SU-DHL-6 (cell line): ENCODE measurements around the gene TRPM8.

Experiments
- H2AFZ ChIP-seq: fragments of 200-600 bp; sonication (generic); 2 replicates; pipeline ENCODE4 v1.6.1; 2014; ENCODE audit warnings: low read depth, mild to moderate bottlenecking, moderate library complexity, mixed read lengths, antibody characterized with exemption, low read length; ENCODE audit not compliant: severe bottlenecking
- H3F3A ChIP-seq: fragments of 200-600 bp; shearing (Covaris generic); 2 replicates; pipeline ENCODE4 v1.6.0; 2016; ENCODE audit warnings: antibody characterized with exemption, mild to moderate bottlenecking; ENCODE audit not compliant: insufficient read depth
- H3K27ac ChIP-seq: fragments of 200-600 bp; sonication (generic); 2 replicates; pipeline ENCODE4 v1.5.1; 2016; ENCODE audit warnings: low read depth, mild to moderate bottlenecking, low read length, moderate library complexity, mixed read lengths
- H3K27me3 ChIP-seq: fragments of 200-600 bp; sonication (generic), shearing (Covaris generic); 2 replicates; pipeline ENCODE4 v1.6.0; 2014; ENCODE audit warnings: mild to moderate bottlenecking, low read length
- H3K36me3 ChIP-seq: fragments of 200-600 bp; sonication (generic); 2 replicates; pipeline ENCODE4 v1.6.1; 2014; ENCODE audit warnings: mild to moderate bottlenecking, low read length, mixed read lengths
- H3K4me2 ChIP-seq: fragments of 300-600, 200-600 bp; shearing (Covaris generic), sonication (generic); 2 replicates; pipeline ENCODE4 v1.6.0; 2014; ENCODE audit warnings: low read length, low read depth, mild to moderate bottlenecking; ENCODE audit not compliant: poor library complexity, severe bottlenecking
- H3K4me3 ChIP-seq: fragments of 200-600 bp; sonication (generic); 2 replicates; pipeline ENCODE4 v1.5.1; 2014; ENCODE audit warnings: antibody characterized with exemption, low read length, mild to moderate bottlenecking, mixed read lengths; ENCODE audit not compliant: insufficient read depth, poor library complexity, severe bottlenecking
- H3K79me2 ChIP-seq: fragments of 200-600 bp; sonication (generic); 2 replicates; pipeline ENCODE4 v1.6.1; 2014; ENCODE audit warnings: mild to moderate bottlenecking, low read length, moderate library complexity; ENCODE audit not compliant: insufficient read depth
- H3K9ac ChIP-seq: fragments of 200-600 bp; sonication (generic); 2 replicates; pipeline ENCODE4 v1.7.0; 2014; ENCODE audit warnings: mild to moderate bottlenecking, low read length
- H3K9me2 ChIP-seq: fragments of 200-600 bp; sonication (generic); replicated peaks from 2 replicates; pipeline ENCODE4 v1.6.1; 2014; ENCODE audit warnings: low read length; ENCODE audit not compliant: insufficient read depth
- H3K9me3 ChIP-seq: fragments of 200-600 bp; sonication (generic); 2 replicates; pipeline ENCODE4 v1.6.1; 2014; ENCODE audit warnings: low read length, mixed read lengths; ENCODE audit not compliant: insufficient read depth
- H4K20me1 ChIP-seq: fragments of 200-600 bp; sonication (generic); 2 replicates; pipeline ENCODE4 v1.6.1; 2014; ENCODE audit warnings: low read depth, mild to moderate bottlenecking, antibody characterized with exemption, low read length, moderate library complexity, mixed read lengths
- EZH2phosphoT487 ChIP-seq: fragments of 200-600 bp; sonication (generic), shearing (Covaris generic); conservative IDR thresholded peaks from 2 replicates; pipeline ENCODE4 v1.6.1; 2018; ENCODE audit warnings: mild to moderate bottlenecking, antibody characterized with exemption, low read length, moderate library complexity, mixed read lengths
- TF ChIP-seq, protein P1 (sequence below): fragments of 200-600 bp; sonication (generic); IDR thresholded peaks from one replicate; pipeline ENCODE4 v1.5.1; 2017; ENCODE audit warnings: antibody characterized with exemption, mild to moderate bottlenecking, low read length, moderate library complexity; ENCODE audit not compliant: insufficient read depth, poor library complexity, severe bottlenecking

Gene TRPM8

DNA sequence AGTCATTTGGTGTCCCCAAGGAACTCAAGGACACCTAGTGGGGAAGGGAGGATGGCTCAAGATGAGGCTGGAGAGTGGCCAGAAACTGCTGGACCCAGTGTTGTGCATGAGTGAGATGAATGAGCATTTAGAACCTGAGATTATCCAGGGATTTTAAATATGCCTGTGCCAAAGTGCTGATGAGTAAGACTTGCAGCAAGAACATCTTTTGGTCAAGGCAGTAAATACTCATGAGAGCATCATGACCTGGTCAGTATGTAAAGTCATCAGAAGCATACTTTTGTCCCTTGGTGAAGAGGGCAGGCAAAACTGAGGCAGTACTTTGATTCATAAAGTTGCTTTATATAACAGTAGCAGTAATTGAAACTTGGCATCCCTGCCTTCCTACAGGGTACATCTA lies 130.2 kb downstream of the TRPM8 start:
- no peak overlapping the region for H3K4me2 ChIP-seq
- no peaks in the 10 kb centered on the region for H3K9me2 ChIP-seq
- H3K9ac ChIP-seq: no peak overlapping the region
- H2AFZ ChIP-seq: no peak overlapping the region
- TF ChIP-seq EZH2phosphoT487: no peak
- TF ChIP-seq, protein P1, sequence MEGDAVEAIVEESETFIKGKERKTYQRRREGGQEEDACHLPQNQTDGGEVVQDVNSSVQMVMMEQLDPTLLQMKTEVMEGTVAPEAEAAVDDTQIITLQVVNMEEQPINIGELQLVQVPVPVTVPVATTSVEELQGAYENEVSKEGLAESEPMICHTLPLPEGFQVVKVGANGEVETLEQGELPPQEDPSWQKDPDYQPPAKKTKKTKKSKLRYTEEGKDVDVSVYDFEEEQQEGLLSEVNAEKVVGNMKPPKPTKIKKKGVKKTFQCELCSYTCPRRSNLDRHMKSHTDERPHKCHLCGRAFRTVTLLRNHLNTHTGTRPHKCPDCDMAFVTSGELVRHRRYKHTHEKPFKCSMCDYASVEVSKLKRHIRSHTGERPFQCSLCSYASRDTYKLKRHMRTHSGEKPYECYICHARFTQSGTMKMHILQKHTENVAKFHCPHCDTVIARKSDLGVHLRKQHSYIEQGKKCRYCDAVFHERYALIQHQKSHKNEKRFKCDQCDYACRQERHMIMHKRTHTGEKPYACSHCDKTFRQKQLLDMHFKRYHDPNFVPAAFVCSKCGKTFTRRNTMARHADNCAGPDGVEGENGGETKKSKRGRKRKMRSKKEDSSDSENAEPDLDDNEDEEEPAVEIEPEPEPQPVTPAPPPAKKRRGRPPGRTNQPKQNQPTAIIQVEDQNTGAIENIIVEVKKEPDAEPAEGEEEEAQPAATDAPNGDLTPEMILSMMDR: no peak
- no peak overlapping the region for H3K27ac ChIP-seq
- no peaks in the 10 kb centered on the region for H3F3A ChIP-seq
- H3K36me3 ChIP-seq: no peaks in the 10 kb centered on the region
- H3K27me3 ChIP-seq: no peaks in the 10 kb centered on the region
- no peaks in the 10 kb centered on the region for H3K9me3 ChIP-seq
- H3K79me2 ChIP-seq: no peaks in the 10 kb centered on the region
- no peaks in the 10 kb centered on the region for H4K20me1 ChIP-seq
- H3K4me3 ChIP-seq: no peak overlapping the region

DNA sequence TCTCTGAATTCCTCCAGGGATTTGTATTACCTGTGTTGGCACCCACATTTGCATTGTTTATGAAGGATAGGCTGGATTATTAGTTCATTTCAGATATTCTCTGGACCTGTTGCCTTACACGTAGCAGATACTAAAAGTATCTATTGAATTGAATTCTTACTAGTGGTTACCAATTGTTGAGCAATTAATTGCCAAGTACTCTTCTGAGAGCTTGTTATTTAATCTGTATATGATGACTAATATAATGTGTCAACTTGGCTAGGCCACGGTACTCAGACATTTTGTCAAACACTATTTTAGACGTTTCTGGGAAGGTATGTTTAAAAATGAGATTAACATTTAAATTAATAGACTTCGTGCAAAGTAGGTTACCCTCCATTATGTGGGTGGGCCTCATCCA lies 130.9 kb downstream of the TRPM8 start:
- no peak overlapping the region for H2AFZ ChIP-seq
- no peaks in the 10 kb centered on the region for H3K9me2 ChIP-seq
- no peaks in the 10 kb centered on the region for H3K79me2 ChIP-seq
- H3K27me3 ChIP-seq: no peaks in the 10 kb centered on the region
- H3K9me3 ChIP-seq: no peaks in the 10 kb centered on the region
- H3K27ac ChIP-seq: no peak overlapping the region
- no peaks in the 10 kb centered on the region for H3K36me3 ChIP-seq
- H3K9ac ChIP-seq: no peak overlapping the region
- no peaks in the 10 kb centered on the region for H4K20me1 ChIP-seq
- TF ChIP-seq, protein P1: no peak
- no peak overlapping the region for H3K4me3 ChIP-seq
- H3F3A ChIP-seq: no peaks in the 10 kb centered on the region
- H3K4me2 ChIP-seq: no peak overlapping the region

DNA sequence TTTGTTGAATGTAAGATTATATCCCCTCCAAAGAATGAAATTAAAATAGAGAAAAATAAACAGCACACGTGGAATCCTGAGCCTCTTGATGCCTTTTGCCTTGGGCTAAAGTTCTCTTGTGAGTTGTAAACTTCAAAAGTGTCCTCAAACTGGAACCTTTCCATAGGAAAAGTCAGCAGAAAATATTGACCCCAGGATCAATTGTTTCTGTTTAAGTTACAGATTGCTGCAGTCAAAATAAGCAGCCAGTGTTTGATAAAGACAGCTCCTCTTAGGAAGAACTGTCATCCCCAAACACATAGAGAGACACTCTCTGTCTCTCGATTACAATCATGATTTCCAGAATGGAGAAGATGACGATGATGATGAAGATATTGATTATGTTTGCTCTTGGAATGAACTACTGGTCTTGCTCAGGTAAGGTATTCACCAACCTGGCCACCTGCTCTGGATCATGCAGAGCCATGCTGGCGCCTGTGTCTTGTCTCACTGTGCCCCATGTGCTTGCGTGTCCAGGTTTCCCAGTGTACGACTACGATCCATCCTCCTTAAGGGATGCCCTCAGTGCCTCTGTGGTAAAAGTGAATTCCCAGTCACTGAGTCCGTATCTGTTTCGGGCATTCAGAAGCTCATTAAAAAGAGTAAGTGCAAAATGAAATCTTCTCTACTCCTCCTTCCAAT lies 133.4 kb downstream of the TRPM8 start, which contains the start of gene SPP2:
TSS of gene SPP2 (plus strand) at position 248 of the 681 bp plus-strand sequence. CDS start at position 333, 85 bp downstream.
- Histone ChIP-seq H3K36me3 (no peaks in the 10 kb centered on the region), H3K79me2 (no peaks in the 10 kb centered on the region), H3K4me2 (no peak within 1 kb of the TSS), H3K9ac (no peak within 1 kb of the TSS), H3K27me3 (no peaks in the 10 kb centered on the region), H3K27ac (no peak within 1 kb of the TSS), H3K4me3 (no peak within 1 kb of the TSS), H4K20me1 (no peaks in the 10 kb centered on the region), H2AFZ (no peak within 1 kb of the TSS), H3K9me3 (no peaks in the 10 kb centered on the region), H3K9me2 (no peaks in the 10 kb centered on the region), H3F3A (no peaks in the 10 kb centered on the region)
- TF ChIP-seq EZH2phosphoT487: no peak
- TF ChIP-seq, protein P1: no peak
